Choroid plexus epithelial cell (primary cell): ENCODE data around the gene TMX3.

ENCODE experiments used
- DNase-seq: peaks from one replicate; pipeline ENCODE4 v3.0.0-alpha.2; 2010; ENCODE audit warnings: low read depth
- H3K4me3 ChIP-seq: 2 replicates; pipeline ENCODE4 v1.5.1; 2011; ENCODE audit warnings: low read depth, mild to moderate bottlenecking, control low read depth, low read length, moderate library complexity
- TF ChIP-seq, protein P1 (sequence below): conservative IDR thresholded peaks from 2 replicates; pipeline ENCODE4 v1.5.1; 2011; ENCODE audit warnings: low read depth, mild to moderate bottlenecking, control low read depth, inconsistent platforms, low read length, moderate library complexity

The TMX3 gene, protein sequence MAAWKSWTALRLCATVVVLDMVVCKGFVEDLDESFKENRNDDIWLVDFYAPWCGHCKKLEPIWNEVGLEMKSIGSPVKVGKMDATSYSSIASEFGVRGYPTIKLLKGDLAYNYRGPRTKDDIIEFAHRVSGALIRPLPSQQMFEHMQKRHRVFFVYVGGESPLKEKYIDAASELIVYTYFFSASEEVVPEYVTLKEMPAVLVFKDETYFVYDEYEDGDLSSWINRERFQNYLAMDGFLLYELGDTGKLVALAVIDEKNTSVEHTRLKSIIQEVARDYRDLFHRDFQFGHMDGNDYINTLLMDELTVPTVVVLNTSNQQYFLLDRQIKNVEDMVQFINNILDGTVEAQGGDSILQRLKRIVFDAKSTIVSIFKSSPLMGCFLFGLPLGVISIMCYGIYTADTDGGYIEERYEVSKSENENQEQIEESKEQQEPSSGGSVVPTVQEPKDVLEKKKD

GRCh38 chr18:68714712-68715496 is at the start of gene TMX3:
TSS of gene TMX3 (minus strand) at chr18:68715108. CDS start at chr18:68714981, 127 bp downstream.
- TF ChIP-seq, protein P1, sequence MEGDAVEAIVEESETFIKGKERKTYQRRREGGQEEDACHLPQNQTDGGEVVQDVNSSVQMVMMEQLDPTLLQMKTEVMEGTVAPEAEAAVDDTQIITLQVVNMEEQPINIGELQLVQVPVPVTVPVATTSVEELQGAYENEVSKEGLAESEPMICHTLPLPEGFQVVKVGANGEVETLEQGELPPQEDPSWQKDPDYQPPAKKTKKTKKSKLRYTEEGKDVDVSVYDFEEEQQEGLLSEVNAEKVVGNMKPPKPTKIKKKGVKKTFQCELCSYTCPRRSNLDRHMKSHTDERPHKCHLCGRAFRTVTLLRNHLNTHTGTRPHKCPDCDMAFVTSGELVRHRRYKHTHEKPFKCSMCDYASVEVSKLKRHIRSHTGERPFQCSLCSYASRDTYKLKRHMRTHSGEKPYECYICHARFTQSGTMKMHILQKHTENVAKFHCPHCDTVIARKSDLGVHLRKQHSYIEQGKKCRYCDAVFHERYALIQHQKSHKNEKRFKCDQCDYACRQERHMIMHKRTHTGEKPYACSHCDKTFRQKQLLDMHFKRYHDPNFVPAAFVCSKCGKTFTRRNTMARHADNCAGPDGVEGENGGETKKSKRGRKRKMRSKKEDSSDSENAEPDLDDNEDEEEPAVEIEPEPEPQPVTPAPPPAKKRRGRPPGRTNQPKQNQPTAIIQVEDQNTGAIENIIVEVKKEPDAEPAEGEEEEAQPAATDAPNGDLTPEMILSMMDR = no peak
- peak within 1 kb of the TSS; percentile 90 for H3K4me3 ChIP-seq
- peak; percentile 94 for DNase-seq

DNA sequence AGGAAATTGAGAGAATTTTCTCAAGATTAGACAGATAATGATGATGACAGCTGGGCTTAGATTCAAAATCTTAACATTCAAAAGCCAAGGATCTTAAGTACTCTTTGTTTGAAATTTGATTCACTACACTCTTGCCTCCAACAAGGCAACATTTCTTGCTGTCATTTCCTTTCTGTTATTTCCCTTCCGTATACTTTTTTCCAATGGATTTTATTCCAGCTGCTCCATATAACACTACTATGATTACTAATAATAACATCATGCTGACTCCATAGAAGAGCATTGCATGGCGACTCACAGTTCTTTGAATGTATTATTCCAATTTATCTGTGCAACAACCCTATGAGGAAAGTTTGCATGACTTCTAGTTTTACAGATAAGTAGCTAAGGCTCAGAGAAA is 49.1 kb upstream of the TMX3 start:
- TF ChIP-seq, protein P1 = no peak
- H3K4me3 ChIP-seq = no peak overlapping the region
- peak; percentile 21 for DNase-seq

GRCh38 chr18:68763083-68763482 is 48.2 kb upstream of the TMX3 start:
- TF ChIP-seq, protein P1 = no peak

DNA sequence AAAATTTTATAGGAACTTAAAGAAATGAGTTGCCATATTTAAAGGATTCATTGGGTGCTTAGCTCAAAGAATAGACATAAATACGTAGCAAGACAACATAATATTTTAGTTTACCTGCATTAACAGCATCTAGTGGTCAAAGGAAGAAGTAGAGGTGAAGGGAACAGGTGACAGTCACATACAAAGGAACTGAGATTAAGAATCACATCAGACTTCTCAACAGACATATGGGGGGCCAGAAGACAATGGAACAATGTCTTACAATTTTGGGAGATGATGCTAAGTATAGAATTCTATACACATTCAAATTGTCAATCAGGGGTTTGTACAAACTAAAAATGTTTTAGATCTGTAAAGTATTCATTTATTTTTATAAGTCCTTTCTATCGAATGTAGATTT is 44.4 kb upstream of the TMX3 start:
- TF ChIP-seq, protein P1 = no peak

More at GRCh38 chr18:68763083-68763482, 48.2 kb upstream of the TMX3 start:
- DNase-seq = peak; percentile 71
- H3K4me3 ChIP-seq = no peak overlapping the region

GRCh38 chr18:68757126-68757525 is 42.2 kb upstream of the TMX3 start:
- TF ChIP-seq, protein P1 = no peak
- no peak for DNase-seq
- no peak overlapping the region for H3K4me3 ChIP-seq

More for the DNA sequence above, 44.4 kb upstream of the TMX3 start:
- DNase-seq = no peak
- no peak overlapping the region for H3K4me3 ChIP-seq

GRCh38 chr18:68742206-68742605 is 27.3 kb upstream of the TMX3 start:
- H3K4me3 ChIP-seq = no peak overlapping the region
- TF ChIP-seq, protein P1 = no peak
- no peak for DNase-seq
